Naive B cell (primary cell): Measurements from ENCODE around the gene XPR1. TPM values are rescaled to one million over a fixed set of nuclear protein-coding genes. Genes with fewer than 3 reads are reported as not detected.
A peak's percentile ranks its signal among the peaks of the same experiment; 100 is the strongest.

Source experiments
- ATAC-seq, 2 donors: fragments of 150-1000 bp; cut with Tn5 transposase; 2 replicates each; pipeline ENCODE4 v1.10.0; 2021; ENCODE audit warnings: low read depth in 2 of 2, mild to moderate bottlenecking in 2 of 2, moderate library complexity in 2 of 2
- DNase-seq: peaks from one replicate; pipeline ENCODE4 v3.0.0; 2022
- H3K27ac Mint-ChIP-seq, 6 donors: one replicate each; pipeline ENCODE4 v1.8.0; 2020 to 2022; ENCODE audit warnings: mild to moderate bottlenecking in 6 of 6, mixed read lengths in 6 of 6, moderate library complexity in 5 of 6, inconsistent platforms in 2 of 6
- H3K27me3 Mint-ChIP-seq, 3 donors: one replicate each; pipeline ENCODE4 v1.8.0; 2021 to 2022; ENCODE audit warnings: mixed read lengths in 3 of 3, mild to moderate bottlenecking in 1 of 3
- H3K36me3 Mint-ChIP-seq, 2 donors: one replicate each; pipeline ENCODE4 v1.8.0; 2020 to 2022; ENCODE audit warnings: mixed read lengths in 2 of 2, inconsistent platforms in 1 of 2, mild to moderate bottlenecking in 1 of 2
- H3K4me1 Mint-ChIP-seq, 3 donors: one replicate each; pipeline ENCODE4 v1.8.0; 2020 to 2022; ENCODE audit warnings: mixed read lengths in 3 of 3, inconsistent platforms in 1 of 3, mild to moderate bottlenecking in 1 of 3, moderate library complexity in 1 of 3
- H3K4me3 Mint-ChIP-seq, 8 donors: one replicate each; pipeline ENCODE4 v1.8.0; 2020 to 2022; ENCODE audit warnings: mild to moderate bottlenecking in 8 of 8, mixed read lengths in 8 of 8, moderate library complexity in 8 of 8, inconsistent platforms in 2 of 8
- H3K9me3 Mint-ChIP-seq, 7 donors: one replicate each; pipeline ENCODE4 v1.8.0; 2020 to 2022; ENCODE audit warnings: mixed read lengths in 7 of 7, mild to moderate bottlenecking in 5 of 7, inconsistent platforms in 2 of 7, moderate library complexity in 1 of 7
- polyA plus RNA-seq, 6 donors: library from polyadenylated mRNA; unstranded; fragments of 300-500 nt; fragmentation: Illumina TruSeq; gene quantifications; one replicate each; pipeline ENCODE4 v1.2.3, GENCODE V29; 2021; ENCODE audit warnings: low read depth in 6 of 6

The XPR1 gene
- polyA plus RNA-seq, 6 donors from 2014 or later = 2.3 to 6.0 (median 4.9) TPM

GRCh38 chr1:180918519-180918918, 286.7 kb downstream of the XPR1 start:
- no peaks in the 10 kb centered on the region for H3K9me3 Mint-ChIP-seq
- no peak overlapping the region for H3K27ac Mint-ChIP-seq
- H3K4me3 Mint-ChIP-seq = no peak overlapping the region
- ATAC-seq (no peak), DNase-seq (no peak)
- peaks cover 0 to 2% (median 0%) of the 10 kb centered on the region in 3 donors for H3K4me1 Mint-ChIP-seq
- no peaks in the 10 kb centered on the region for H3K36me3 Mint-ChIP-seq
- peaks cover 11 to 23% (median 12%) of the 10 kb centered on the region in 3 donors for H3K27me3 Mint-ChIP-seq

GRCh38 chr1:180919183-180919700, 287.4 kb downstream of the XPR1 start:
- ATAC-seq (no peak), DNase-seq (no peak)
- Mint-ChIP-seq H3K27me3 (peaks cover 5 to 16% (median 5%) of the 10 kb centered on the region in 3 donors), H3K4me3 (peak overlapping the region in 1 of 8 donors; percentile 22), H3K27ac (no peak overlapping the region), H3K4me1 (no peaks in the 10 kb centered on the region), H3K9me3 (no peaks in the 10 kb centered on the region), H3K36me3 (no peaks in the 10 kb centered on the region)

- no peak for ATAC-seq
- no peaks in the 10 kb centered on the region for H3K4me1 Mint-ChIP-seq
- no peak for DNase-seq
- H3K4me3 Mint-ChIP-seq = no peak overlapping the region
- no peaks in the 10 kb centered on the region for H3K9me3 Mint-ChIP-seq
- peaks cover 2 to 12% (median 4%) of the 10 kb centered on the region in 3 donors for H3K27me3 Mint-ChIP-seq
- no peaks in the 10 kb centered on the region for H3K36me3 Mint-ChIP-seq
- H3K27ac Mint-ChIP-seq = no peak overlapping the region
Observed at GRCh38 chr1:180920193-180920592, 288.4 kb downstream of the XPR1 start.

GRCh38 chr1:180920702-180921101, 288.9 kb downstream of the XPR1 start:
- Mint-ChIP-seq H3K4me3 (no peak overlapping the region), H3K4me1 (no peaks in the 10 kb centered on the region)
- no peak for ATAC-seq

GRCh38 chr1:180921386-180921785, 289.6 kb downstream of the XPR1 start:
- Mint-ChIP-seq H3K9me3 (no peaks in the 10 kb centered on the region), H3K27ac (no peak overlapping the region), H3K27me3 (peaks cover 0 to under 1% (median 0%) of the 10 kb centered on the region in 3 donors), H3K4me3 (no peak overlapping the region), H3K36me3 (no peaks in the 10 kb centered on the region), H3K4me1 (peaks cover 0 to 3% (median 0%) of the 10 kb centered on the region in 3 donors)
- ATAC-seq (no peak), DNase-seq (no peak)

More at GRCh38 chr1:180920702-180921101, 288.9 kb downstream of the XPR1 start:
- Mint-ChIP-seq H3K9me3 (no peaks in the 10 kb centered on the region), H3K27ac (no peak overlapping the region), H3K27me3 (peaks cover 0 to 7% (median 0%) of the 10 kb centered on the region in 3 donors), H3K36me3 (no peaks in the 10 kb centered on the region)
- DNase-seq = no peak

- Mint-ChIP-seq H3K4me3 (no peak overlapping the region), H3K27ac (no peak overlapping the region), H3K4me1 (peaks cover 0 to 8% (median 0%) of the 10 kb centered on the region in 3 donors), H3K9me3 (no peaks in the 10 kb centered on the region), H3K36me3 (no peaks in the 10 kb centered on the region), H3K27me3 (no peaks in the 10 kb centered on the region)
- DNase-seq (no peak), ATAC-seq (no peak)
Observed at GRCh38 chr1:180921891-180922630, 290.2 kb downstream of the XPR1 start.

- Mint-ChIP-seq H3K27ac (no peak overlapping the region), H3K9me3 (no peaks in the 10 kb centered on the region), H3K4me3 (no peak overlapping the region), H3K27me3 (no peaks in the 10 kb centered on the region), H3K4me1 (peaks cover 0 to 8% (median 0%) of the 10 kb centered on the region in 3 donors), H3K36me3 (no peaks in the 10 kb centered on the region)
- ATAC-seq (no peak), DNase-seq (no peak)
Observed at GRCh38 chr1:180922631-180923015, 290.8 kb downstream of the XPR1 start.

GRCh38 chr1:180923021-180923841, 291.4 kb downstream of the XPR1 start:
- H3K4me1 Mint-ChIP-seq = peaks cover 0 to 8% (median under 1%) of the 10 kb centered on the region in 3 donors
- no peak overlapping the region for H3K4me3 Mint-ChIP-seq
- ATAC-seq (no peak), DNase-seq (no peak)
- H3K9me3 Mint-ChIP-seq = no peaks in the 10 kb centered on the region
- no peaks in the 10 kb centered on the region for H3K27me3 Mint-ChIP-seq
- H3K27ac Mint-ChIP-seq = peak overlapping the region in 1 of 6 donors; percentile 75
- no peaks in the 10 kb centered on the region for H3K36me3 Mint-ChIP-seq

- DNase-seq (no peak), ATAC-seq (no peak)
- Mint-ChIP-seq H3K4me3 (no peak overlapping the region), H3K36me3 (no peaks in the 10 kb centered on the region), H3K9me3 (no peaks in the 10 kb centered on the region), H3K27ac (peak overlapping the region in 1 of 6 donors; percentile 61), H3K4me1 (peaks cover 6 to 10% (median 6%) of the 10 kb centered on the region in 3 donors), H3K27me3 (peaks cover 0 to 3% (median 0%) of the 10 kb centered on the region in 3 donors)
Observed at GRCh38 chr1:180923887-180924286, 292.1 kb downstream of the XPR1 start.

GRCh38 chr1:180924939-180925338, 293.1 kb downstream of the XPR1 start:
- H3K36me3 Mint-ChIP-seq = no peaks in the 10 kb centered on the region

GRCh38 chr1:180925471-180926051, 293.7 kb downstream of the XPR1 start:
- H3K4me1 Mint-ChIP-seq = peaks cover 6 to 15% (median 10%) of the 10 kb centered on the region in 3 donors
- H3K27me3 Mint-ChIP-seq = peaks cover 0 to 8% (median 5%) of the 10 kb centered on the region in 3 donors
- ATAC-seq = no peak
- DNase-seq = no peak
- no peaks in the 10 kb centered on the region for H3K36me3 Mint-ChIP-seq
- H3K9me3 Mint-ChIP-seq = no peaks in the 10 kb centered on the region
- H3K27ac Mint-ChIP-seq = no peak overlapping the region
- H3K4me3 Mint-ChIP-seq = no peak overlapping the region

More at GRCh38 chr1:180924939-180925338, 293.1 kb downstream of the XPR1 start:
- DNase-seq (no peak), ATAC-seq (no peak)
- no peak overlapping the region for H3K27ac Mint-ChIP-seq
- H3K4me3 Mint-ChIP-seq = peak overlapping the region in 1 of 8 donors; percentile 6
- no peaks in the 10 kb centered on the region for H3K9me3 Mint-ChIP-seq
- peaks cover 6 to 14% (median 10%) of the 10 kb centered on the region in 3 donors for H3K4me1 Mint-ChIP-seq
- H3K27me3 Mint-ChIP-seq = peaks cover 0 to 8% (median 5%) of the 10 kb centered on the region in 3 donors

- Mint-ChIP-seq H3K9me3 (no peaks in the 10 kb centered on the region), H3K27ac (no peak overlapping the region), H3K4me1 (peaks cover 6 to 18% (median 10%) of the 10 kb centered on the region in 3 donors), H3K27me3 (peaks cover 0 to 8% (median 5%) of the 10 kb centered on the region in 3 donors), H3K4me3 (no peak overlapping the region), H3K36me3 (no peaks in the 10 kb centered on the region)
- ATAC-seq = peak; percentile 35 to 39
- DNase-seq = no peak
Observed at GRCh38 chr1:180926164-180926981, 294.6 kb downstream of the XPR1 start.
